ENCODE results near the gene TSHZ1. TPM values are rescaled to one million over a fixed set of nuclear protein-coding genes. Genes with fewer than 3 reads are reported as not detected.

TSHZ1 gene
- total RNA-seq, 1 experiment from 2014 or later, result 9.7 TPM

- no peaks in the 10 kb centered on the region for H3K36me3 Mint-ChIP-seq (ENCODE audit: insufficient read depth, unreplicated experiment)
- no TSS peak for BruUV-seq (replicated peaks)
- DNase-seq (ENCODE audit: unreplicated experiment), result no peak
- no peak overlapping the region for H3K4me3 Mint-ChIP-seq (ENCODE audit: unreplicated experiment)
- H3K4me1 Mint-ChIP-seq (ENCODE audit: insufficient read depth, unreplicated experiment), result no peaks in the 10 kb centered on the region
- H3K27ac Mint-ChIP-seq (ENCODE audit: low read depth, unreplicated experiment), result no peak overlapping the region
- no peak for TF ChIP-seq CTCF (IDR thresholded peaks at IDR 0.05; ENCODE audit: unreplicated experiment)
- H3K27me3 Mint-ChIP-seq (ENCODE audit: insufficient read depth, unreplicated experiment), result no peaks in the 10 kb centered on the region
- intact Hi-C loops (cut with micrococcal nuclease), result no loop called here
- POLR2A ChIA-PET, result no interaction called here
- CTCF ChIA-PET, result no interaction called here
- H3K9me3 Mint-ChIP-seq (ENCODE audit: unreplicated experiment), result no peaks in the 10 kb centered on the region
These were observed 126.8 kb downstream of the TSHZ1 start for GRCh38 chr18:75337348-75337747.

- no peak for DNase-seq (ENCODE audit: unreplicated experiment)
- intact Hi-C loops (cut with micrococcal nuclease), result no loop called here
- no peak for TF ChIP-seq CTCF (IDR thresholded peaks at IDR 0.05; ENCODE audit: unreplicated experiment)
- Mint-ChIP-seq H3K4me3 (ENCODE audit: unreplicated experiment) (no peak overlapping the region), H3K36me3 (ENCODE audit: insufficient read depth, unreplicated experiment) (no peaks in the 10 kb centered on the region), H3K27ac (ENCODE audit: low read depth, unreplicated experiment) (no peak overlapping the region), H3K9me3 (ENCODE audit: unreplicated experiment) (no peaks in the 10 kb centered on the region), H3K4me1 (ENCODE audit: insufficient read depth, unreplicated experiment) (no peaks in the 10 kb centered on the region), H3K27me3 (ENCODE audit: insufficient read depth, unreplicated experiment) (no peaks in the 10 kb centered on the region)
- ChIA-PET POLR2A (no interaction called here), CTCF (no interaction called here)
- no TSS peak for BruUV-seq (replicated peaks)
These were observed 128.0 kb downstream of the TSHZ1 start for GRCh38 chr18:75338631-75339030.

Other genes with a start within 250 kb of the TSHZ1 start
- 19.8 and 20.6 TPM in 2 replicates for gene PTGR3, start 1.7 kb upstream of the TSHZ1 start, total RNA-seq (2022)
- not detected in 2 replicates for gene SMIM21, start 216.9 kb downstream of the TSHZ1 start, total RNA-seq (2022)